Stimulated activated CD8-positive, alpha-beta memory T cell treated with anti-CD3 and anti-CD28 coated beads, Interleukin-12 subunit alpha, Interleukin-12 subunit beta, amount 100 ng/mL, for 24 hours (primary cell): ENCODE results near the gene KDM7A.

Experiments used
- DNase-seq: peaks from one replicate; pipeline ENCODE4 v3.0.0-alpha.2; 2020; ENCODE audit errors: extremely low read depth

Gene KDM7A

GRCh38 chr7:140054751-140055150, 122.0 kb downstream of the KDM7A start:
- DNase-seq = no peak

- no peak for DNase-seq
Measured at GRCh38 chr7:140053812-140054539, 122.8 kb downstream of the KDM7A start.

GRCh38 chr7:140051820-140052219, 125.0 kb downstream of the KDM7A start:
- DNase-seq = no peak

- no peak for DNase-seq
Measured at GRCh38 chr7:140050100-140050499, 126.7 kb downstream of the KDM7A start.

- no peak for DNase-seq
Measured at GRCh38 chr7:140049339-140050024, 127.3 kb downstream of the KDM7A start.

- no peak for DNase-seq
Measured at GRCh38 chr7:140048989-140049338, 127.8 kb downstream of the KDM7A start.

- no peak for DNase-seq
Measured at GRCh38 chr7:140048138-140048537, 128.6 kb downstream of the KDM7A start.

GRCh38 chr7:140047197-140047596, 129.6 kb downstream of the KDM7A start:
- DNase-seq = no peak

GRCh38 chr7:140045697-140046096, 131.1 kb downstream of the KDM7A start:
- DNase-seq = no peak

- DNase-seq = no peak
Measured at GRCh38 chr7:140044251-140044650, 132.5 kb downstream of the KDM7A start.

GRCh38 chr7:140042386-140042670, 134.5 kb downstream of the KDM7A start:
- DNase-seq = no peak

- no peak for DNase-seq
Measured at GRCh38 chr7:140041659-140042385, 135.0 kb downstream of the KDM7A start.

- no peak for DNase-seq
Measured at GRCh38 chr7:140039896-140040295, 136.9 kb downstream of the KDM7A start.

GRCh38 chr7:140039066-140039465, 137.7 kb downstream of the KDM7A start:
- no peak for DNase-seq

GRCh38 chr7:140036224-140036962, 140.4 kb downstream of the KDM7A start:
- no peak for DNase-seq

GRCh38 chr7:140035400-140036223, 141.2 kb downstream of the KDM7A start:
- DNase-seq = no peak
